A673 (cell line): ENCODE results near the gene DNAJC3.

Experiments used
- CTCF ChIP-seq: fragments of 300-800, 200-600 bp; sonication (generic); conservative IDR thresholded peaks from 2 replicates; pipeline ENCODE4 v1.5.1; 2017; ENCODE audit warnings: low read depth, mild to moderate bottlenecking, antibody characterized with exemption, low read length, moderate library complexity, mixed read lengths
- EZH2 ChIP-seq: fragments of 200-600 bp; sonication (generic); IDR thresholded peaks from 2 replicates; pipeline ENCODE4 v1.6.1; 2017; ENCODE audit warnings: borderline replicate concordance, low read depth, mild to moderate bottlenecking, mixed read lengths, antibody characterized with exemption, low read length; ENCODE audit not compliant: poor library complexity, severe bottlenecking

GRCh38 chr13:95708391-95708774 is 31.4 kb downstream of the DNAJC3 start:
- TF ChIP-seq CTCF (no peak), EZH2 (no peak)
